Tibial artery (tissue), 4 donors: Measurements from ENCODE around the gene HPRT1.

Source experiments
- DNase-seq, 2 donors: peaks; one replicate each; pipeline ENCODE4 v3.0.0-alpha.2; 2019
- H3K27ac ChIP-seq, 2 donors: fragments of 200-600 bp; sonication (generic) in 1 of 2; 1 replicate in 1 of 2; 2 replicates in 1 of 2; pipeline ENCODE4 v1.5.1; 2018 to 2019; ENCODE audit warnings: mild to moderate bottlenecking in 1 of 2
- H3K27me3 ChIP-seq, 2 donors: fragments of 200-600 bp; sonication (generic) in 1 of 2; one replicate each; pipeline versions ENCODE4 v1.5.1 to v1.6.0; 2016 to 2019
- H3K36me3 ChIP-seq, 3 donors: fragments of 200-600 bp; sonication (generic) in 2 of 3; one replicate each; pipeline ENCODE4 v1.5.1; 2016 to 2019; ENCODE audit warnings: mild to moderate bottlenecking in 2 of 3
- H3K4me1 ChIP-seq, 4 donors: fragments of 200-600 bp; sonication (generic) in 2 of 4; 1 replicate in 3 of 4; 2 replicates in 1 of 4; pipeline ENCODE4 v1.5.1; 2016 to 2019
- H3K4me3 ChIP-seq, 2 donors: fragments of 200-600 bp; sonication (generic) in 1 of 2; 1 replicate in 1 of 2; 2 replicates in 1 of 2; pipeline ENCODE4 v1.5.1; 2018 to 2019; ENCODE audit warnings: mild to moderate bottlenecking in 2 of 2
- H3K9me3 ChIP-seq, 3 donors: fragments of 200-600 bp; sonication (generic) in 1 of 3; one replicate each; pipeline ENCODE4 v1.5.1; 2016 to 2019
- intact Hi-C: fragments of 100-400 bp; cut with DNase I; formaldehyde crosslinking; loops from one replicate; pipeline ENCODE4 v1.15.0; 2023; ENCODE audit warnings: low total_unique reads
- TF ChIP-seq, protein P1 (sequence below), 2 experiments: fragments of 200-600 bp in 1 of 2; fragments of 450-650 bp in 1 of 2; IDR thresholded peaks; one replicate each; pipeline ENCODE4 v1.5.1; 2017 to 2019; ENCODE audit warnings: antibody characterized with exemption in 2 of 2, mild to moderate bottlenecking in 1 of 2, moderate library complexity in 1 of 2

The HPRT1 gene

DNA sequence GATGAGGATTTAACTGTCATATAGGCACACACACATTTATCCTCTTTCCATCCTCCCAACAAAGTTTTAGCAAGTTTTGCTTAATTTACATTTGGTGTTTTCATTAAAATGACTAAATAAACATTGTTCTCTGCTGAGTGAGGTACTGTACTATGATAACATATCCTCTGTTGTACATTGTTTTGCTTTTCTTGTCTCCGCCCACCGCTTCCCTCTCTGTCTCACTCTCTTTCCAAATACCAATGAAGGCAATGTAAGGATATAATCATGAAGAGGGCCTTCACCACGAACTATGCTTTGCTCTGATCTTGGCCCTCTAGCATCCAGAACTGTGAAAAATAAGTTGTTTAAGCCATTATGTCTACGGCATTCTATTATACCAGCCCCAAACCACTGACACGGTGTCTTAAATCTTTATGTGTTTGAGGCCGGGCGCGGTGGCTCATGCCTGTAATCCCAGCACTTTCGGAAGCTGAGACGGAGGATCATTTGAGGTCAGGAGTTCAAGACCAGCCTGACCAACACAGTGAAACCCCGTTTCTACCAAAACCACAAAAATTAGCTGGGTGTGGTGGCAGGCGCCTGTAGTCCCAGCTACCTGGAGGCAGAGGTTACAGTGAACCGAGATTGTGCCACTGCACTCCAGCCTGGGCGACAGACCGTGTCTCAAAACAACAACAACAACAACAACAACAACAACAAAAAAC, 65.3 kb downstream of the HPRT1 start:
- intact Hi-C loops: no loop called here
- TF ChIP-seq, protein P1, sequence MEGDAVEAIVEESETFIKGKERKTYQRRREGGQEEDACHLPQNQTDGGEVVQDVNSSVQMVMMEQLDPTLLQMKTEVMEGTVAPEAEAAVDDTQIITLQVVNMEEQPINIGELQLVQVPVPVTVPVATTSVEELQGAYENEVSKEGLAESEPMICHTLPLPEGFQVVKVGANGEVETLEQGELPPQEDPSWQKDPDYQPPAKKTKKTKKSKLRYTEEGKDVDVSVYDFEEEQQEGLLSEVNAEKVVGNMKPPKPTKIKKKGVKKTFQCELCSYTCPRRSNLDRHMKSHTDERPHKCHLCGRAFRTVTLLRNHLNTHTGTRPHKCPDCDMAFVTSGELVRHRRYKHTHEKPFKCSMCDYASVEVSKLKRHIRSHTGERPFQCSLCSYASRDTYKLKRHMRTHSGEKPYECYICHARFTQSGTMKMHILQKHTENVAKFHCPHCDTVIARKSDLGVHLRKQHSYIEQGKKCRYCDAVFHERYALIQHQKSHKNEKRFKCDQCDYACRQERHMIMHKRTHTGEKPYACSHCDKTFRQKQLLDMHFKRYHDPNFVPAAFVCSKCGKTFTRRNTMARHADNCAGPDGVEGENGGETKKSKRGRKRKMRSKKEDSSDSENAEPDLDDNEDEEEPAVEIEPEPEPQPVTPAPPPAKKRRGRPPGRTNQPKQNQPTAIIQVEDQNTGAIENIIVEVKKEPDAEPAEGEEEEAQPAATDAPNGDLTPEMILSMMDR (IDR thresholded peaks at IDR 0.05): no peak
- H3K27me3 ChIP-seq: no peaks in the 10 kb centered on the region
- DNase-seq: no peak
- H3K9me3 ChIP-seq: no peaks in the 10 kb centered on the region
- no peaks in the 10 kb centered on the region for H3K36me3 ChIP-seq
- no peak overlapping the region for H3K4me3 ChIP-seq
- H3K4me1 ChIP-seq: no peaks in the 10 kb centered on the region
- no peak overlapping the region for H3K27ac ChIP-seq

DNA sequence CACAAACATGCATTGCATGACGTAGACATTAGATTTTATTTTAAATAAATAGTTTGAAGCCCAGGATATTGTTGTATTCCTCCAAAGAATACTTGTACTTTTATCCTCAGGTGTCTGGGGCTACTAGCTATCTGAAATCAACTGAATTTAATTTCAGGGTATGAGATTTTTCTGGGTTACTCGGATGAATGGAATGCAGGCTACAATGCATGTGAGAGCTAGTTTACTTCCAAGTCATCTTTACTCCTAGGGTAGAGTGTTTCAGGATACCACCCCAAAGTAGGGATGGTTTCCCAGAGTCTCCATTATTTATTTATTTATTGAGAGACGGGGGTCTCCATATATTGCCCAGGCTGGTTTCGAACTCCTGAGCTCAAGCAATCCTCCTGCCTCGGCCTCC, 66.4 kb downstream of the HPRT1 start:
- no peaks in the 10 kb centered on the region for H3K27me3 ChIP-seq
- H3K4me3 ChIP-seq: no peak overlapping the region
- no peaks in the 10 kb centered on the region for H3K36me3 ChIP-seq
- TF ChIP-seq, protein P1 (IDR thresholded peaks at IDR 0.05): no peak
- H3K4me1 ChIP-seq: no peaks in the 10 kb centered on the region
- no peak for DNase-seq
- intact Hi-C loops: no loop called here
- no peaks in the 10 kb centered on the region for H3K9me3 ChIP-seq
- H3K27ac ChIP-seq: no peak overlapping the region

DNA sequence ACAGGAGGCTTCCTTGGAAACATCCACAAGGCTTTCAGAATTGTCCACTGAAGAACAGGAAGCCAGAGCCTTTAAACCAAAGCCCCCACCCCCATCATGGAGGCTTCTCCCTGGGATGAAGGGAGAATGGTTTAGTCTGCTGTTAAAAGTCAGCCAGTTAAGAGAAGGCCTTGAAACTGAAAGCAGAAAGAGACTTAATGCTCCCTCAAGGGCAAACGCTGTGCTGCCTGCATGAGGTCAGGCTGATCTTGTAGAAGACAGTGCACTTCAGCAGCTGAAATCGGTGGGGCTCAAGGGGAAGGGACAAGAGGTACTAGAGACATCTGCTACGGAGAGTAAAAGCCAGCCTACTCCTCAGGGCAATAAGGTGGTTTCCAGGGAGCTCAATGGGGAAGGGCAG, 69.0 kb downstream of the HPRT1 start:
- Histone ChIP-seq H3K9me3 (no peaks in the 10 kb centered on the region), H3K27ac (no peak overlapping the region)
- no peak for DNase-seq

DNA sequence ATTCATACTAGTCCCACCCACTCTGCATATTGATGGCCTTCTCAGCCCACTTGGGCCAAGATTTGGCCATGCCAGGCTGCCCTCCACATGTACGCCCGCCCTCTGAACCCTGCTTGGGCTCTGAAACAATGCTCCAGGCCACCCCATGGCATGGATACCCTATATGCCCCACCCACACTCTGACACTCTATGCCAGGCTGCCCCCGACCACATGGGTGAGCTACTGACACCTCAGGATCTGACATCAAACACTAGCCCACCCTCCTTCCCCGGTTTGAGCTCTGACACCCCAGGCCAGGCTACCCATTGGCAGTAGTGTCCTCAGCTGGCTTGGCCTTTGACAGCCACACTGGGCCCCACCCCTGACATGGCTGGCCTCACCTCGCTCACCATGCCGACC, 69.5 kb downstream of the HPRT1 start:
- TF ChIP-seq, protein P1 (IDR thresholded peaks at IDR 0.05): no peak
- H3K27ac ChIP-seq: no peak overlapping the region
- intact Hi-C loops: no loop called here

More for the DNA sequence above, 69.0 kb downstream of the HPRT1 start:
- TF ChIP-seq, protein P1 (IDR thresholded peaks at IDR 0.05): no peak
- no peaks in the 10 kb centered on the region for H3K36me3 ChIP-seq
- intact Hi-C loops: no loop called here
- no peak overlapping the region for H3K4me3 ChIP-seq
- H3K4me1 ChIP-seq: no peaks in the 10 kb centered on the region
- no peaks in the 10 kb centered on the region for H3K27me3 ChIP-seq

DNA sequence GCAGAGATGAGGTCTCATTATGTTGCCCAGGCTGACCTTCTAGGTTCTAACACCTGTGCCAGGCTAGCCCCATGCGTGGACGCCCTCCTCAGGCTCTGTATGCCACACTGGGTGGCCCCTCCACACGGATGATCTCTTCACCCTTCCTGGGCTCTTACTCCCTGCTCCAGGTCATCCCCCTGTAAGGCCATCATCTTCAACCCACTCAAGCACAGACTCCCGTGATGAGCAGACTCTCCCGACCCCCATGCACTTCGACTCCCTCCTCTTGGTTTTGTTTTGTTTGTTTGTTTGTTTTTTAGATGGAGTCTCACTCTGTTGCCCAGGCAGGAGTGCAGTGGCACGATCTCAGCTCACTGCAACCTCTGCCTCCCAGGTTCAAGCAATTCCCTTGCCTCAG, 70.9 kb downstream of the HPRT1 start:
- intact Hi-C loops: no loop called here
- Histone ChIP-seq H3K27ac (no peak overlapping the region), H3K36me3 (no peaks in the 10 kb centered on the region), H3K9me3 (no peaks in the 10 kb centered on the region), H3K4me3 (no peak overlapping the region), H3K27me3 (no peaks in the 10 kb centered on the region), H3K4me1 (no peaks in the 10 kb centered on the region)
- TF ChIP-seq, protein P1 (IDR thresholded peaks at IDR 0.05): no peak
- no peak for DNase-seq

More for the DNA sequence above, 69.5 kb downstream of the HPRT1 start:
- no peaks in the 10 kb centered on the region for H3K9me3 ChIP-seq
- H3K4me1 ChIP-seq: no peaks in the 10 kb centered on the region
- H3K27me3 ChIP-seq: no peaks in the 10 kb centered on the region
- H3K4me3 ChIP-seq: no peak overlapping the region
- no peaks in the 10 kb centered on the region for H3K36me3 ChIP-seq
- no peak for DNase-seq

DNA sequence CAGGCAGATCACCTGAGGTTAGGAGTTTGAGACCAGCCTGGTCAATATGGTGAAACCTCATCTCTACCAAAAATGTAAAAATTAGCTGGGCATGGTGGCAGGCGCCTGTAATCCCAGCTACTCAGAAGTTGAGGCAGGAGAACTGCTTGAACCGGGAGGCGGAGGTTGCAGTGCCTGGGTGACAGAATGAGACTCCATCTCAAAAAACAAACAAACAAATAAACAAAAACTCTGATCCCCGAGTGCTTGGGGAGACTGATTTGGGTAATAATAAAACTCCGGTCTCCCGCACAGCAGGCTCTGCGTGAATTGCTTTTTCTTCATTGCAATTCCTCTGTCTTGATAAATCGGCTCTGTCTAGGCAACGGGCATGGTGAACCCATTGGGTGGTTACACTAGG, 73.4 kb downstream of the HPRT1 start:
- H3K4me1 ChIP-seq: no peaks in the 10 kb centered on the region
- DNase-seq: no peak
- no peak overlapping the region for H3K4me3 ChIP-seq
- no peaks in the 10 kb centered on the region for H3K9me3 ChIP-seq
- TF ChIP-seq, protein P1 (IDR thresholded peaks at IDR 0.05): no peak
- no peaks in the 10 kb centered on the region for H3K36me3 ChIP-seq
- H3K27ac ChIP-seq: no peak overlapping the region
- intact Hi-C loops: no loop called here
- no peaks in the 10 kb centered on the region for H3K27me3 ChIP-seq
